ENCODE measurements around the gene COL2A1.

Gene COL2A1

DNA sequence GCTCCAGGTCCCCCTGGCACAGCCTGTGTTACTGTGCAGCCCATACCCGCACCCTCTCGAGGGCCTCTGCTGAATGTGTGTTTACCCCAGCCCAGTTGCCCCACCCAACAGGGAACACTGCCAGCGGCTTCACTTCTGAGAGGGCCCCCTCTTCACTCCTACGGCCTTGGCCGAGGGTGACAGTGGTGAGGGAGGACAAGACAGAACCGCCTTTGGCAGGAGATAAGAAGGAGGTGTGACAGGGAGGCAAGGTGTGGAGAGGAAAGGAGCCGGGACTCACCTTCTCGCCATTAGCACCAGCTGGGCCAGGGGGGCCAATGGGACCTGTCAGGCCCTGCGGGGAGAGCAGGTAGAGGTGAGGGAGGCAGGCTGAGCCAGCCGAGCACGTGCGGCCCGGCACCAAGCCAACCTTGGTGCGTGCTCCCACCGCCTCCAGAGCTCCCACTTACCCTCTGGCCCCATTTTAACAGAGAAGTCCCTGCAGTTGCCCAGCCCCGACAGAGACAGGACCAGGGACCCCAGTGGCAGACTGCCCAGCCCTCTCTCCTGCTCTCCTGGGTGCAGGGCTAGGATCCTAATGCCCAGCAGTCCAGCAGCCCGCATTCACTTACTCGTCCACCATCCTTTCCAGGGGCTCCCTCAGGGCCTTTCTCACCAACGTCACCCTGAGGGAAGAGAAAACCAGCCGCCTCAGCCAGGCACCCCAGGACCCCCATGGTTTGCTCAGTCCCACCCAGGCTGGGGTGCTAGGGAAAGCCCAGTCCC, 22.6 kb downstream of the COL2A1 start:
- Histone ChIP-seq H3K4me1 (ENCODE audit: control insufficient read depth, insufficient read depth, low read length, unreplicated experiment) (no peaks in the 10 kb centered on the region), H3K27me3 (ENCODE audit: insufficient read depth, low read length) (peaks cover 12% of the 10 kb centered on the region), H3K79me2 (ENCODE audit: control insufficient read depth, insufficient read depth, low read length, unreplicated experiment) (no peaks in the 10 kb centered on the region), H2AFZ (ENCODE audit: low read length, unreplicated experiment) (no peak overlapping the region), H3K27ac (ENCODE audit: low read depth, low read length) (no peak overlapping the region), H3K4me3 (ENCODE audit: low read depth, low read length) (no peak overlapping the region), H3K36me3 (ENCODE audit: insufficient read depth, low read length) (no peaks in the 10 kb centered on the region)

DNA sequence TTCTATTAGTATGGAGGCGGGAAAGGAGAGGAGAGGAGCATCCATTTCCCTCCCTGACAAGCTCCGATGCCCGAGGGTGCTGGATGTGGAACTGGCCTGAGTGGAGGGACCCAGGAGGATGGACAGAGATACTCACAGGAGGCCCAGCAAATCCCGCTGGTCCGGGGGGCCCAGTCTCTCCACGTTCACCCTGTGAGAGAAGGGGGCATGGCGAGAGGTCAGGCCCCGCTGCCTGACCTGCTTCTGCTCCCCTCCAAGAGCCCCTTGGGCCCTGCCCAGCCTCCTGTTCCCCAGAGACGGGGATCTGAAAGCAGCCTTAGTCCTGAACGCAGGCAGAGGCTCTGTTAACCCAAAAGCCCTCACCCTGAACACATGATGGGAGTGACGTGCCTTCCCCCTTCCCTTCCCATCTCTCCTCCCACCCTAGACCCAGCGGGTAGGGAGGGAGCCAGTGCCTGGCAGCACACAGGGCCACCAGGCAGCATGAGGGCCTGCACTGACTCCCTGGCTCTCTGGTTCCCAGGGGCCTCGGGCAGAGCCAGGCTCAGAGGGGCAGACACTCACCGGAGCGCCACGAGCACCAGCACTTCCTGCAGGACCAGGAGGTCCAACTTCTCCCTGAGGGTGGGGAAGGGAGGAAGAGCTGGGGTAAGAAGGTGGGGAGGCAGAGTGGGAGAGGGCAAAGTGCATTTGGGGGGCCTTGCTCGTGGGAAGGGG, 23.3 kb downstream of the COL2A1 start:
- no peak overlapping the region for H2AFZ ChIP-seq (ENCODE audit: low read length, unreplicated experiment)
- H3K4me1 ChIP-seq (ENCODE audit: control insufficient read depth, insufficient read depth, low read length, unreplicated experiment), result no peaks in the 10 kb centered on the region
- H3K27me3 ChIP-seq (ENCODE audit: insufficient read depth, low read length), result peaks cover 12% of the 10 kb centered on the region
- H3K79me2 ChIP-seq (ENCODE audit: control insufficient read depth, insufficient read depth, low read length, unreplicated experiment), result no peaks in the 10 kb centered on the region
- H3K27ac ChIP-seq (ENCODE audit: low read depth, low read length), result no peak overlapping the region
- H3K4me3 ChIP-seq (ENCODE audit: low read depth, low read length), result no peak overlapping the region
- no peaks in the 10 kb centered on the region for H3K36me3 ChIP-seq (ENCODE audit: insufficient read depth, low read length)

DNA sequence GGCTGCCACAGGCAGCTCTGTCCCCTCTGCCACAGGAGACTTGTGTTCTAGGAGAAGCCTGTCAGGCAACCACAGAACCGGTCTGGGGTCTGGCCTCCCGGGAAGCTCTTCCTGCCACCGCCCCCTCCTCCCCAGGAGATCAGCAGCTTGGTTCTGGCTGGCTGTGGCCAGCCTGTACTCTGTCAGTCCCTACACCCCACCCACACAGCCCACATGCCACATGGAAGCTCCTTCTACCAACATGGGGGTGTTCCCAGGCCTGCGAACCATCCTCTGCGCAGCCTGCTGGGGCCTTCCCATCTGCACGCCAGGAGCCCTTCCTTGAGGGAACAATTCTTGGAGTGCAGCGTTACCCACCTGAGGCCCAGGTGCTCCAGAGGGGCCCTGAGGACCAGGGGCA, 24.1 kb downstream of the COL2A1 start:
- H3K36me3 ChIP-seq (ENCODE audit: insufficient read depth, low read length), result no peaks in the 10 kb centered on the region
- H3K79me2 ChIP-seq (ENCODE audit: control insufficient read depth, insufficient read depth, low read length, unreplicated experiment), result no peaks in the 10 kb centered on the region
- peaks cover 12% of the 10 kb centered on the region for H3K27me3 ChIP-seq (ENCODE audit: insufficient read depth, low read length)
- H3K4me1 ChIP-seq (ENCODE audit: control insufficient read depth, insufficient read depth, low read length, unreplicated experiment), result no peaks in the 10 kb centered on the region
- no peak overlapping the region for H3K27ac ChIP-seq (ENCODE audit: low read depth, low read length)
- H3K4me3 ChIP-seq (ENCODE audit: low read depth, low read length), result no peak overlapping the region
- H2AFZ ChIP-seq (ENCODE audit: low read length, unreplicated experiment), result no peak overlapping the region

GRCh38 chr12:47979686-47980085, 24.6 kb downstream of the COL2A1 start:
- H3K4me3 ChIP-seq (ENCODE audit: low read depth, low read length), result no peak overlapping the region

DNA sequence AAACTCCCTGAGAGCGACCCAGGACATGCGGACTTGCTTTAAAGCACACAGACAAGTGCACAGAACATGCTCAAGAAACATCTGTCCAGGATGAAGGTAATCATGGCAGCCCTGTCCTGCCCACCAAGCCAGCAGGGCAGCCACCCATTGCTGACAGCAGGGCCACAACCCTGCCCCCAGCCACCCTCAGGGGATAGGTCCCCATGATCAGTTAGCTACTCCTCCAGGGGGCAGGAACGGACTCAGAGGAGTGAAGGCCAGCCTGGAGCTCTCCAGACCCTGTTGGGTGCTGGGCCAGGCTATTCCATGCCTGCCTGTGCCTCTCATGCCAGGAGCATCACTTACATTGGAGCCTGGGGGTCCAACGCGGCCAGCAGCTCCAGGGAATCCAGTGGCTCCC, 25.1 kb downstream of the COL2A1 start:
- H3K4me3 ChIP-seq (ENCODE audit: low read depth, low read length), result no peak overlapping the region
- no peaks in the 10 kb centered on the region for H3K79me2 ChIP-seq (ENCODE audit: control insufficient read depth, insufficient read depth, low read length, unreplicated experiment)
- H3K36me3 ChIP-seq (ENCODE audit: insufficient read depth, low read length), result no peaks in the 10 kb centered on the region
- H3K27ac ChIP-seq (ENCODE audit: low read depth, low read length), result no peak overlapping the region
- no peaks in the 10 kb centered on the region for H3K4me1 ChIP-seq (ENCODE audit: control insufficient read depth, insufficient read depth, low read length, unreplicated experiment)
- H3K27me3 ChIP-seq (ENCODE audit: insufficient read depth, low read length), result peaks cover 12% of the 10 kb centered on the region
- H2AFZ ChIP-seq (ENCODE audit: low read length, unreplicated experiment), result no peak overlapping the region

More at GRCh38 chr12:47979686-47980085, 24.6 kb downstream of the COL2A1 start:
- Histone ChIP-seq H3K27me3 (ENCODE audit: insufficient read depth, low read length) (peaks cover 12% of the 10 kb centered on the region), H2AFZ (ENCODE audit: low read length, unreplicated experiment) (no peak overlapping the region), H3K27ac (ENCODE audit: low read depth, low read length) (no peak overlapping the region), H3K79me2 (ENCODE audit: control insufficient read depth, insufficient read depth, low read length, unreplicated experiment) (no peaks in the 10 kb centered on the region), H3K36me3 (ENCODE audit: insufficient read depth, low read length) (no peaks in the 10 kb centered on the region), H3K4me1 (ENCODE audit: control insufficient read depth, insufficient read depth, low read length, unreplicated experiment) (no peaks in the 10 kb centered on the region)

DNA sequence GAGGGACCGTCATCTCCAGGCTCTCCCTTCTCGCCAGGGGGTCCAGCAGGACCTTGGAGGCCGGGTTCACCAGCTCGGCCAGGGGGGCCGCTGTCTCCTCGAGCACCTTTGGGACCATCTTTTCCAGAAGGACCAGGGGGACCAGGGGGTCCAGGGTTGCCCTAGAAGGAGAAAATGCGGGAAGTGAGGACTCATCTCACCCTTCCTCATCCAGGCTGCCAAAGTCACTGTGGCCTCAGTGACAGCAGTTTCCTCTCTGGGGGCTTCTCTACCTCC, 25.7 kb downstream of the COL2A1 start:
- H3K4me3 ChIP-seq (ENCODE audit: low read depth, low read length), result no peak overlapping the region
- no peaks in the 10 kb centered on the region for H3K36me3 ChIP-seq (ENCODE audit: insufficient read depth, low read length)
- H3K27me3 ChIP-seq (ENCODE audit: insufficient read depth, low read length), result peaks cover 12% of the 10 kb centered on the region
- H2AFZ ChIP-seq (ENCODE audit: low read length, unreplicated experiment), result no peak overlapping the region
- no peaks in the 10 kb centered on the region for H3K4me1 ChIP-seq (ENCODE audit: control insufficient read depth, insufficient read depth, low read length, unreplicated experiment)
- no peak overlapping the region for H3K27ac ChIP-seq (ENCODE audit: low read depth, low read length)
- H3K79me2 ChIP-seq (ENCODE audit: control insufficient read depth, insufficient read depth, low read length, unreplicated experiment), result no peaks in the 10 kb centered on the region

DNA sequence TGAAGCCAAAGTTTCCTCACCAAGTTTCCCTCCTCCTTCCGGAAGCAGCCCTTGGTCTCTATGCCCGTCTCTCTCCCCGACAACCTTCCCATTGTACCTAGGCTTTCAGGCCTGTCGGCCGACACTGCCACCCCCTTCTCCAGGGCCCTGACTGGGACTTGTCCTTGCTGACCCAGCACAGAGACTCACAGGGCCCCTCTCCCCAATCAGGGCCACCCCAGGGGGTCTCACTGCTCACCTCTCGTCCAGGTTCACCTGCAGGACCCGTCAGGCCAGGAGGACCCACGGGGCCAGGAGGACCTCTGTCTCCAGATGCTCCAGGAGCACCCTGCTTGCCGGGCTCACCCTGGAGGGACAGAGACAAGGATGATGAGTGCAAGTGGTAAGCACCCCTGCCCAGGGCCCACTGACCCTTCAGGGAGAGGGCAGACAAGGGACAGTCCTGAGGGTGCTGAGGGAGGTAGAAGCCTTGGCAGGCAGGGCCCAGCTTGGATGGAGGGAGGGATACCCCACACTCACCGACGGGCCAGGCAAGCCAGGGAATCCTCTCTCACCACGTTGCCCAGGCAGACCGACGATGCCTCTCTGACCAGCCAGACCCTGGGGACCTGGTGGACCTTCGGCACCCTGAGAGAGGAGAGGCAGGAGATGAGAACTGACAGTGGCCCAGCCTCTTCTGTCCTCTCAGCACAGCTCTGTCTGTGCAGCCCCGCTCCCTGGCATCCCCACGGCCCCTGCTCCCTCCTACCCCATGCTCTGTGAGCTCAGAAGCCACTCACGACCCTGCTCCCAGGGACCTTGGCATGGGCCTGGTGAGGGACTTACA, 26.3 kb downstream of the COL2A1 start:
- H3K36me3 ChIP-seq (ENCODE audit: insufficient read depth, low read length), result no peaks in the 10 kb centered on the region

DNA sequence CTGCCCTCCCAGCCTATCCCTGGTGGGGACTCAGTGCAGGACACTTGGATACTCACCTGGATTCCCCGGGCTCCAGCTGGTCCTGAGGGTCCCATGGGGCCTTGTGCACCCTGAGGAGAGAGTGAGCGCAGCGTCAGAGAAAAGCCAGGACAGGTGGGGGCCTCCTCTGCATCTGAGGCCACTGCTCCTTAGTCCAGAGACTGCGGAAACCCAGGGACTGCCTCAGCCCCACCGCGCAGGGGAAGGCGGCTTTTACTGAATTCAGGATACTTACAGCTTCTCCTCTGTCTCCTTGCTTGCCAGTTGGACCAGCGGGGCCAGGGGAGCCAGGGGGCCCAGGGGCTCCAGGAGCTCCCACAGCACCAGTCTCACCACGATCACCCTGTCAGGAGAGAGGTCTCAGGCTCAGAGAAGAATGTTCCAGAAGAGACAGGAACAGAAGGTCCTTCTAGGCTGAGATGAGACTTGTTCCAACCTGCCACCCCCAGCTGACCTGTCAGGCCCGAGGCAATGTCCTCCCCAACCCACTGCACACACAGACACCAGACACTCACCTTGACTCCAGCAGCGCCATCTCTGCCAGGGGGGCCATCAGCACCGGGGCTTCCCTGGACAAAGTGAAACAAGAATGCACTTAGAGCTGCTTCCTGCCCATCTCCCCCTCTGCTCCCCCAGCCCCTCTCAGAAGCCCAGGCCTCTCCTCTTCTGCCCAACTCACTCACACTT, 27.1 kb downstream of the COL2A1 start:
- no peak overlapping the region for H3K4me3 ChIP-seq (ENCODE audit: low read depth, low read length)
- peaks cover 12% of the 10 kb centered on the region for H3K27me3 ChIP-seq (ENCODE audit: insufficient read depth, low read length)
- no peak overlapping the region for H3K27ac ChIP-seq (ENCODE audit: low read depth, low read length)
- no peaks in the 10 kb centered on the region for H3K79me2 ChIP-seq (ENCODE audit: control insufficient read depth, insufficient read depth, low read length, unreplicated experiment)
- no peaks in the 10 kb centered on the region for H3K36me3 ChIP-seq (ENCODE audit: insufficient read depth, low read length)
- H2AFZ ChIP-seq (ENCODE audit: low read length, unreplicated experiment), result no peak overlapping the region
- H3K4me1 ChIP-seq (ENCODE audit: control insufficient read depth, insufficient read depth, low read length, unreplicated experiment), result no peaks in the 10 kb centered on the region

More for the DNA sequence above, 26.3 kb downstream of the COL2A1 start:
- H2AFZ ChIP-seq (ENCODE audit: low read length, unreplicated experiment), result no peak overlapping the region
- H3K4me3 ChIP-seq (ENCODE audit: low read depth, low read length), result no peak overlapping the region
- peaks cover 12% of the 10 kb centered on the region for H3K27me3 ChIP-seq (ENCODE audit: insufficient read depth, low read length)
- H3K4me1 ChIP-seq (ENCODE audit: control insufficient read depth, insufficient read depth, low read length, unreplicated experiment), result no peaks in the 10 kb centered on the region
- no peak overlapping the region for H3K27ac ChIP-seq (ENCODE audit: low read depth, low read length)
- no peaks in the 10 kb centered on the region for H3K79me2 ChIP-seq (ENCODE audit: control insufficient read depth, insufficient read depth, low read length, unreplicated experiment)

DNA sequence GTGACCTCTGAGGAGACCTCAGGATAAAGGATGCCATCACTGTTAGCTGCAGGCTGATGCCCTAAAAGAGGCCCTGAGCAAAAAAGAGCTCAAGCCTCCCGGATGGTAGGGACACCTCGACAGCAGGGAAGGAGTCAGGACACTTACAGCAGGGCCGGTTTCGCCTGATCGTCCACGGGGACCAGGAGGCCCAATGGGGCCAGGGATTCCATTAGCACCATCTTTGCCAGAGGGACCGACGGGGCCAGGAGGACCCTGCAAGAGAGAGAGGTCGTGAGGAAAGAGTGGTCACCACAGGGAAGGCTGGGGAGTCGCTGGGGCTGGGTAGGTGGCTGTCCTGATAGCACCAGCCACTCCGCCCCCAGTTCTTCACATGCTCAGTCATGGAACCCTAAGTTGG, 28.5 kb downstream of the COL2A1 start:
- no peaks in the 10 kb centered on the region for H3K4me1 ChIP-seq (ENCODE audit: control insufficient read depth, insufficient read depth, low read length, unreplicated experiment)
- H3K79me2 ChIP-seq (ENCODE audit: control insufficient read depth, insufficient read depth, low read length, unreplicated experiment), result no peaks in the 10 kb centered on the region
- H3K27ac ChIP-seq (ENCODE audit: low read depth, low read length), result no peak overlapping the region
- peaks cover 12% of the 10 kb centered on the region for H3K27me3 ChIP-seq (ENCODE audit: insufficient read depth, low read length)
- no peak overlapping the region for H3K4me3 ChIP-seq (ENCODE audit: low read depth, low read length)
- no peaks in the 10 kb centered on the region for H3K36me3 ChIP-seq (ENCODE audit: insufficient read depth, low read length)
- H2AFZ ChIP-seq (ENCODE audit: low read length, unreplicated experiment), result no peak overlapping the region

GRCh38 chr12:47975036-47975620, 29.1 kb downstream of the COL2A1 start:
- H3K36me3 ChIP-seq (ENCODE audit: insufficient read depth, low read length), result no peaks in the 10 kb centered on the region
- H3K4me1 ChIP-seq (ENCODE audit: control insufficient read depth, insufficient read depth, low read length, unreplicated experiment), result no peaks in the 10 kb centered on the region
- H3K27ac ChIP-seq (ENCODE audit: low read depth, low read length), result no peak overlapping the region
- H3K27me3 ChIP-seq (ENCODE audit: insufficient read depth, low read length), result peaks cover 12% of the 10 kb centered on the region
- no peak overlapping the region for H2AFZ ChIP-seq (ENCODE audit: low read length, unreplicated experiment)
- H3K4me3 ChIP-seq (ENCODE audit: low read depth, low read length), result no peak overlapping the region
- H3K79me2 ChIP-seq (ENCODE audit: control insufficient read depth, insufficient read depth, low read length, unreplicated experiment), result no peaks in the 10 kb centered on the region

All from ACC112 (cell line).